SK-N-SH (cell line): Measurements from ENCODE around the gene KIF13A. TPM values are rescaled to one million over a fixed set of nuclear protein-coding genes. Genes with fewer than 3 reads are reported as not detected.

Source experiments
- CTCF ChIA-PET: fragments of 300-600, 350-600 bp; formaldehyde crosslinking; extraction: SDS; loops from one replicate; lab custom pipeline; 2021; lab: Yijun Ruan, JAX
- POLR2A ChIA-PET: fragments of 350-600 bp; sonication (Branson Sonifier 250); formaldehyde crosslinking; extraction: SDS; loops from one replicate; lab custom pipeline; 2020; ENCODE audit warnings: antibody characterized with exemption, inconsistent platforms; lab: Yijun Ruan, JAX
- DNase-seq: peaks from one replicate; pipeline ENCODE4 v3.0.0; 2012
- H2AFZ ChIP-seq: fragments of 200-600 bp; sonication (generic); 2 replicates; pipeline ENCODE4 v1.8.1; 2016; ENCODE audit warnings: antibody characterized with exemption, mild to moderate bottlenecking, low read depth
- H3F3A ChIP-seq: fragments of 200-600 bp; sonication (generic); replicated peaks from 2 replicates; pipeline ENCODE3; 2016; ENCODE audit warnings: antibody characterized with exemption, mild to moderate bottlenecking; ENCODE audit not compliant: insufficient read depth
- H3K27ac ChIP-seq, 2 experiments: fragments of 200-500 bp in 1 of 2; fragments of 200-600 bp in 1 of 2; sonication (Bioruptor generic) in 1 of 2; sonication (generic), shearing (Covaris generic) in 1 of 2; 2 replicates each; pipeline versions ENCODE4 v1.5.1 to v1.6.1; 2014 to 2016; ENCODE audit warnings: low read depth in 2 of 2, inconsistent platforms in 1 of 2, low read length in 1 of 2, mild to moderate bottlenecking in 1 of 2, mixed read lengths in 1 of 2
- H3K27me3 ChIP-seq: fragments of 200-600 bp; sonication (generic), shearing (Covaris generic); 2 replicates; pipeline ENCODE4 v1.6.1; 2016; ENCODE audit warnings: mixed run types; ENCODE audit not compliant: insufficient read depth
- H3K36me3 ChIP-seq, 2 experiments: fragments of 200-500 bp in 1 of 2; fragments of 200-600 bp in 1 of 2; sonication (Bioruptor generic) in 1 of 2; sonication (generic) in 1 of 2; replicated peaks in 1 of 2; 2 replicates each; pipeline versions ENCODE3 to v1.5.1; 2014 to 2016; ENCODE audit warnings: low read length in 1 of 2, mild to moderate bottlenecking in 1 of 2; ENCODE audit not compliant: insufficient read depth in 2 of 2, control insufficient read depth in 1 of 2
- H3K4me1 ChIP-seq, 2 experiments: fragments of 200-500 bp in 1 of 2; fragments of 200-600 bp in 1 of 2; sonication (Bioruptor generic) in 1 of 2; sonication (generic), shearing (Covaris generic) in 1 of 2; 2 replicates each; pipeline versions ENCODE4 v1.5.1 to v1.6.1; 2014 to 2016; ENCODE audit warnings: low read depth in 1 of 2, low read length in 1 of 2, mixed run types in 1 of 2; ENCODE audit not compliant: insufficient read depth in 2 of 2, control insufficient read depth in 1 of 2
- H3K4me2 ChIP-seq: fragments of 200-600 bp; sonication (generic), shearing (Covaris generic); 2 replicates; pipeline ENCODE4 v1.6.1; 2017; ENCODE audit warnings: mixed run types
- H3K4me3 ChIP-seq, 2 experiments: fragments of 200-500 bp in 1 of 2; fragments of 200-600 bp in 1 of 2; sonication (Bioruptor generic) in 1 of 2; sonication (generic), shearing (Covaris generic) in 1 of 2; 2 replicates each; pipeline versions ENCODE4 v1.5.1 to v1.8.1; 2014 to 2016; ENCODE audit warnings: low read depth in 2 of 2, inconsistent platforms in 1 of 2, low read length in 1 of 2, mild to moderate bottlenecking in 1 of 2, mixed read lengths in 1 of 2, moderate library complexity in 1 of 2
- H3K79me2 ChIP-seq: fragments of 200-600 bp; sonication (generic); 2 replicates; pipeline ENCODE4 v1.8.1; 2017; ENCODE audit warnings: mild to moderate bottlenecking; ENCODE audit not compliant: insufficient read depth
- H3K9ac ChIP-seq: fragments of 200-600 bp; sonication (generic); 2 replicates; pipeline ENCODE4 v1.6.1; 2017; ENCODE audit warnings: mixed run types
- H3K9me2 ChIP-seq: fragments of 200-600 bp; sonication (generic); 2 replicates; pipeline ENCODE4 v1.6.1; 2017; ENCODE audit warnings: mixed run types
- H3K9me3 ChIP-seq: fragments of 200-600 bp; sonication (generic); 2 replicates; pipeline ENCODE4 v1.6.1; 2017; ENCODE audit warnings: mixed run types, mild to moderate bottlenecking, moderate library complexity
- H4K20me1 ChIP-seq: fragments of 200-600 bp; sonication (generic); 2 replicates; pipeline ENCODE4 v1.6.1; 2017; ENCODE audit warnings: mild to moderate bottlenecking, mixed run types; ENCODE audit not compliant: insufficient read depth
- ELF1 ChIP-seq: IDR thresholded peaks from 2 replicates; pipeline ENCODE4 v1.4.0; 2012
- EZH2phosphoT487 ChIP-seq: fragments of 200-600 bp; sonication (generic); IDR thresholded peaks from 2 replicates; pipeline ENCODE4 v1.6.1; 2017; ENCODE audit warnings: low read depth, mixed run types, mild to moderate bottlenecking, antibody characterized with exemption, moderate library complexity, borderline replicate concordance
- FOXJ3 ChIP-seq: sonication (generic); formaldehyde crosslinking; IDR thresholded peaks from 2 replicates; pipeline ENCODE4 v1.5.1; 2020; ENCODE audit warnings: mild to moderate bottlenecking, missing genetic modification reagents
- GABPA ChIP-seq: IDR thresholded peaks from 2 replicates; pipeline ENCODE4 v1.4.0; 2012; ENCODE audit warnings: low read depth, mild to moderate bottlenecking
- GATA2 ChIP-seq: sonication (generic); formaldehyde crosslinking; IDR thresholded peaks from 2 replicates; pipeline ENCODE4 v1.5.0; 2020; ENCODE audit warnings: mild to moderate bottlenecking, missing genetic modification reagents
- MEF2A ChIP-seq: IDR thresholded peaks from 2 replicates; pipeline ENCODE4 v1.4.0; 2012; ENCODE audit warnings: low read depth, borderline replicate concordance
- MXI1 ChIP-seq: IDR thresholded peaks from 2 replicates; pipeline ENCODE4 v1.6.1; 2012; ENCODE audit warnings: mild to moderate bottlenecking, low read depth, low read length, improper control_type of control experiment
- RCOR1 ChIP-seq: fragments of 150-350 bp; IDR thresholded peaks from 2 replicates; pipeline ENCODE4 v1.6.1; 2017; ENCODE audit warnings: antibody characterized with exemption, low read length
- REST ChIP-seq: IDR thresholded peaks from 2 replicates; pipeline ENCODE4 v1.6.1; 2012; ENCODE audit warnings: mild to moderate bottlenecking, low read depth, low read length, moderate library complexity
- RXRA ChIP-seq: IDR thresholded peaks from 2 replicates; pipeline ENCODE4 v1.4.0; 2012; ENCODE audit warnings: low read depth, mild to moderate bottlenecking, borderline replicate concordance
- SMC3 ChIP-seq: IDR thresholded peaks from 2 replicates; pipeline ENCODE4 v1.6.1; 2012; ENCODE audit warnings: low read depth, low read length, improper control_type of control experiment
- TAF1 ChIP-seq: IDR thresholded peaks from 2 replicates; pipeline ENCODE4 v1.6.1; 2012; ENCODE audit warnings: low read depth, mild to moderate bottlenecking, low read length, moderate library complexity, borderline replicate concordance
- WGBS: methylation state at CpG from one replicate; pipeline ENCODE4 v1.1.6; 2017; ENCODE audit warnings: low lambda C conversion rate; 5-methylcytosine and 5-hydroxymethylcytosine counted together
- polyA plus RNA-seq, 3 experiments: library from polyadenylated mRNA; depleted of rRNA; stranded (reverse); fragments of >200 nt; gene quantifications; 2 replicates each; pipeline ENCODE4 v1.2.3, GENCODE V29; 2012
- TF ChIP-seq, protein P1 (sequence below): IDR thresholded peaks from 2 replicates; pipeline ENCODE4 v1.4.0; 2012; ENCODE audit warnings: low read depth

Gene KIF13A
- polyA plus RNA-seq, 1 of the 3 experiments (the other 2 are of a cell fraction): 18.2 TPM

GRCh38 chr6:17881085-17881858, 106.2 kb downstream of the KIF13A start:
- WGBS: 90% methylated on average over 9 of the region's 11 CpGs
- H3K27me3 ChIP-seq: no peaks in the 10 kb centered on the region
- peaks cover 38% of the 10 kb centered on the region for H3K79me2 ChIP-seq
- no peaks in the 10 kb centered on the region for H3K9me3 ChIP-seq
- H2AFZ ChIP-seq: no peak overlapping the region
- CTCF ChIA-PET: no interaction called here
- no peaks in the 10 kb centered on the region for H4K20me1 ChIP-seq
- no peak for DNase-seq
- H3F3A ChIP-seq: peaks cover 23% of the 10 kb centered on the region
- H3K9me2 ChIP-seq: no peaks in the 10 kb centered on the region
- TF ChIP-seq REST (no peak), MEF2A (no peak), RCOR1 (no peak), GABPA (no peak)
- no peak overlapping the region for H3K9ac ChIP-seq
- POLR2A ChIA-PET: no interaction called here
- no peaks in the 10 kb centered on the region for H3K36me3 ChIP-seq
- no peak overlapping the region for H3K27ac ChIP-seq
- H3K4me2 ChIP-seq: no peak overlapping the region
- no peak overlapping the region for H3K4me3 ChIP-seq
- H3K4me1 ChIP-seq: peaks cover 0 to 23% of the 10 kb centered on the region in 2 experiments; a peak in 1 of 4 replicates

DNA sequence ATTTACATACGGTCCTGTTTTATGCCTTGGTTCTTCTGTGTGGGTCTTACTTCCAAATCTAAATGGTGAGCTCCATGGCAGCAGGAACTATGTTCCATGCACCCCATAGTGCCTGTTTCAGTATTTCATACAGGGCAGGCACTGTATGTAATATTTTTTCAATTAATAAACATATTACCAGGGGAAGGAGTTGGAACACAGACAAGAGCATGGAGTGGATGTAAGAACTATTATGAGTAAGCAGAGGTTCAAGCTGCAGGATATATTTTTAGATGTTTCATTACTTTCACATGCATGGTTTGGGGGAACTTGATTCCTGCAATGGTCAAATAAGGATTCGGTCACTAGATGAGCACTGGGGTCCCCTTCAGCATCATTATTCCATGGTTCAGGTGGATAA, 108.3 kb downstream of the KIF13A start:
- H3F3A ChIP-seq: peaks cover 23% of the 10 kb centered on the region
- H3K9me2 ChIP-seq: no peaks in the 10 kb centered on the region
- ChIA-PET POLR2A (no interaction called here), CTCF (no interaction called here)
- no peak overlapping the region for H2AFZ ChIP-seq
- no peak overlapping the region for H3K4me2 ChIP-seq
- peaks cover 33% of the 10 kb centered on the region for H3K79me2 ChIP-seq
- TF ChIP-seq MXI1 (no peak), FOXJ3 (CRISPR knock-in tag) (no peak), GATA2 (CRISPR knock-in tag) (no peak), EZH2phosphoT487 (no peak), SMC3 (no peak), GABPA (no peak), ELF1 (no peak), RCOR1 (no peak), RXRA (no peak), TAF1 (no peak)
- TF ChIP-seq, protein P1, sequence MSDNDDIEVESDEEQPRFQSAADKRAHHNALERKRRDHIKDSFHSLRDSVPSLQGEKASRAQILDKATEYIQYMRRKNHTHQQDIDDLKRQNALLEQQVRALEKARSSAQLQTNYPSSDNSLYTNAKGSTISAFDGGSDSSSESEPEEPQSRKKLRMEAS: no peak
- TF ChIP-seq, all 33 proteins: peak for 0
- H4K20me1 ChIP-seq: no peaks in the 10 kb centered on the region
- DNase-seq: no peak
- no peak overlapping the region for H3K4me3 ChIP-seq
- no peaks in the 10 kb centered on the region for H3K36me3 ChIP-seq
- H3K4me1 ChIP-seq: 0 out of 4 replicates have a peak, but pooled peaks cover 0 to 5% of the 10 kb centered on the region in 2 experiments
- no peaks in the 10 kb centered on the region for H3K27me3 ChIP-seq
- H3K27ac ChIP-seq: peak overlapping the region; percentile 4 to 76; a peak in 3 of 4 replicates
- H3K9me3 ChIP-seq: no peaks in the 10 kb centered on the region
- H3K9ac ChIP-seq: no peak overlapping the region
- WGBS: 93% methylated on average over 2 of the region's 2 CpGs
